PFSK-1 (cell line): ENCODE measurements around the gene CYP2F1.

Source experiments
- FOXP2 ChIP-seq: optimal IDR thresholded peaks from 2 replicates; pipeline ENCODE3; 2011; ENCODE audit warnings: borderline replicate concordance, control low read depth, inconsistent platforms; ENCODE audit not compliant: insufficient read depth; ENCODE audit errors: extremely low read length, extremely low read depth
- POLR2AphosphoS5 ChIP-seq: IDR thresholded peaks from 2 replicates; pipeline ENCODE4 v1.6.1; 2012; ENCODE audit warnings: low read depth, mild to moderate bottlenecking, control low read depth, low read length, moderate library complexity
- REST ChIP-seq, 2 experiments: IDR thresholded peaks; 2 replicates each; pipeline versions ENCODE4 v1.6.1 to v1.8.0; 2011 to 2012; ENCODE audit warnings: low read depth in 2 of 2, low read length in 2 of 2, control low read depth in 1 of 2, inconsistent platforms in 1 of 2, mild to moderate bottlenecking in 1 of 2, moderate library complexity in 1 of 2; ENCODE audit not compliant: insufficient read depth in 1 of 2
- SIN3A ChIP-seq: IDR thresholded peaks from 2 replicates; pipeline ENCODE4 v1.6.1; 2012; ENCODE audit warnings: mild to moderate bottlenecking, low read length, moderate library complexity, borderline replicate concordance; ENCODE audit not compliant: insufficient read depth
- TAF1 ChIP-seq: IDR thresholded peaks from 2 replicates; pipeline ENCODE4 v1.6.1; 2012; ENCODE audit warnings: low read length, control low read depth, borderline replicate concordance; ENCODE audit not compliant: insufficient read depth

- TF ChIP-seq REST (IDR thresholded peaks at IDR 0.05; ENCODE audit: insufficient read depth in 1 of 2, low read depth in 2 of 2, low read length in 2 of 2) (no peak), POLR2AphosphoS5 (no peak), TAF1 (no peak), FOXP2 (no peak), SIN3A (no peak)
Observed at GRCh38 chr19:41097302-41097701, 16.9 kb upstream of the CYP2F1 start.
